OCI-LY7 (cell line): ENCODE data around the gene FREM3. TPM values are rescaled to one million over a fixed set of nuclear protein-coding genes. Genes with fewer than 3 reads are reported as not detected.

Experiments used
- BruUV-seq: library from RNA; stranded (reverse); fragments of 400-500 nt; replicated peaks from 2 replicates; lab custom pipeline; 2021; lab: Mats Ljungman, UMichigan
- CTCF ChIA-PET: fragments of 300-600 bp; sonication (Branson Sonifier 250); formaldehyde crosslinking; loops from one replicate; lab custom pipeline; 2022; ENCODE audit warnings: antibody characterized with exemption; ENCODE audit not compliant: unreplicated experiment; lab: Charles Lee
- POLR2A ChIA-PET: fragments of 300-600 bp; sonication (Branson Sonifier 250); formaldehyde crosslinking; loops from one replicate; lab custom pipeline; 2022; ENCODE audit warnings: antibody characterized with exemption; lab: Charles Lee
- DNase-seq: peaks from one replicate; pipeline ENCODE4 v3.0.0-alpha.2; 2015; ENCODE audit warnings: low spot score
- H2AFZ ChIP-seq: fragments of 200-600 bp; sonication (generic), shearing (Covaris generic); 2 replicates; pipeline ENCODE4 v1.6.1; 2014; ENCODE audit warnings: mild to moderate bottlenecking, antibody characterized with exemption, low read length, moderate library complexity
- H3K27ac ChIP-seq: fragments of 200-600 bp; sonication (generic); 2 replicates; pipeline ENCODE4 v1.5.1; 2014; ENCODE audit warnings: mixed run types, low read depth, mild to moderate bottlenecking, moderate library complexity, low read length, inconsistent platforms; ENCODE audit not compliant: poor library complexity, severe bottlenecking
- H3K36me3 ChIP-seq: fragments of 200-600 bp; sonication (generic); 2 replicates; pipeline ENCODE4 v1.6.1; 2014; ENCODE audit warnings: mild to moderate bottlenecking, antibody characterized with exemption, low read length, moderate library complexity, mixed read lengths; ENCODE audit not compliant: insufficient read depth
- H3K4me1 ChIP-seq: fragments of 200-600 bp; sonication (generic); 2 replicates; pipeline ENCODE4 v1.5.1; 2014; ENCODE audit warnings: mild to moderate bottlenecking, low read length; ENCODE audit not compliant: insufficient read depth, poor library complexity, severe bottlenecking
- H3K4me2 ChIP-seq: fragments of 200-600 bp; sonication (generic); 2 replicates; pipeline ENCODE4 v1.6.1; 2014; ENCODE audit warnings: mild to moderate bottlenecking, low read length
- H3K4me3 ChIP-seq: fragments of 200-600 bp; sonication (generic); 2 replicates; pipeline ENCODE4 v1.5.1; 2014; ENCODE audit warnings: mild to moderate bottlenecking, low read depth, low read length; ENCODE audit not compliant: poor library complexity, severe bottlenecking
- H3K79me2 ChIP-seq: fragments of 200-600 bp; sonication (generic); 2 replicates; pipeline ENCODE4 v1.6.1; 2016; ENCODE audit warnings: low read depth, mild to moderate bottlenecking, low read length, moderate library complexity, mixed read lengths; ENCODE audit not compliant: insufficient read depth
- H3K9me2 ChIP-seq: fragments of 200-600 bp; sonication (generic); 2 replicates; pipeline ENCODE4 v1.6.1; 2016; ENCODE audit warnings: mild to moderate bottlenecking, low read length, mixed read lengths; ENCODE audit not compliant: insufficient read depth
- H3K9me3 ChIP-seq: fragments of 200-600 bp; sonication (generic); 2 replicates; pipeline ENCODE4 v1.6.1; 2014; ENCODE audit warnings: mild to moderate bottlenecking, mixed run types, low read length, mixed read lengths
- H4K20me1 ChIP-seq: fragments of 200-600 bp; sonication (generic); 2 replicates; pipeline ENCODE4 v1.6.1; 2014; ENCODE audit warnings: mild to moderate bottlenecking, antibody characterized with exemption, low read length, moderate library complexity, mixed read lengths; ENCODE audit not compliant: insufficient read depth
- EZH2phosphoT487 ChIP-seq: fragments of 200-600 bp; sonication (generic); IDR thresholded peaks from 2 replicates; pipeline ENCODE4 v1.6.1; 2018; ENCODE audit warnings: low read depth, borderline replicate concordance, mild to moderate bottlenecking, mixed run types, antibody characterized with exemption, low read length, moderate library complexity, mixed read lengths
- intact Hi-C: fragments of 100-400 bp; cut with micrococcal nuclease; formaldehyde crosslinking; loops from one replicate; pipeline ENCODE4 v1.10.0; 2022; ENCODE audit not compliant: unreplicated experiment
- total RNA-seq, 2 experiments: library from RNA; depleted of rRNA in 1 of 2; stranded (reverse); fragments of >200 nt in 1 of 2; shearing (Covaris generic) in 1 of 2; gene quantifications; 2 replicates each; pipeline ENCODE4 v1.2.3, GENCODE V29; 2014 to 2022
- TF ChIP-seq, protein P1 (sequence below): fragments of 200-600 bp; sonication (generic); conservative IDR thresholded peaks from 2 replicates; pipeline ENCODE4 v1.5.1; 2014; ENCODE audit warnings: mild to moderate bottlenecking, antibody characterized with exemption, low read length, moderate library complexity, mixed read lengths

FREM3 gene
- total RNA-seq, 2 experiments from 2014 or later = not detected

DNA sequence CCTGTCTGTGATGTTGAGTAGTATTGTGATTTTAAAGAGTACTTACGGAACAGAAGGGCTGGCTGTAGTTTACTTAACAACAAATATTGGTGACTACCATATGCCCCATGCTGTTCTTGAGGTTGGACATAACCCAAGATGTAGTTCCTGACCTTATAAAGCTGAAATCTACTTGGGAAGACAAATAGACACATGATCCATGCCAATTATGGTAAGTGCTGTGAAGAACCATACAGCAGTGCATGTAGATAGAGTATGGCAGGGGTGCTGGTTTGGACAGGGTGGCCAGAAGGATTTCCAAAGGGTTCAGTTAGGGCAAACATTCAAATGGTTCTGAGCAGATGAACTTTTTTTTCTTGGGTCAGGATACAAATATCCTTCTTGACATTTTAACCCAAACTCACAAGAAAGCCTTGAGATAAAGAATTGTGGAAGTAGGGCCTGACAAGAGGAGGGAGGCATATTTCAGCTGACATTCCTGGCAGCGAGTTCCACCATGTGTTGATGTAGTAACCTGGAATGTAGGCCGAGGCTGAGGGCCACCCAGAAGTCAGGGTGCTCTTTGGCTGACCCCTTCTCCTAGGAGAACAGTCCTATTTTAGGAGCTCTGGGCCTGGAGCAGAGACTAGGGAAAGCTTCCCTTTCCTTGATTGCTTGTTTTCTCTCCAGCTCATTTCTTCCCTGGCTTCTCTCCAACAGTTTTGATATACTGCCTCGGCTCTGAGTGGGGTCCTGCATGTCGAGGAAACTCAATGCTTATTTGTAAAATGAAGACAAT is 74.2 kb downstream of the FREM3 start:
- Histone ChIP-seq H3K27ac (no peak overlapping the region), H2AFZ (no peak overlapping the region), H3K36me3 (no peaks in the 10 kb centered on the region), H3K9me2 (no peaks in the 10 kb centered on the region), H3K4me2 (no peak overlapping the region), H3K4me1 (no peaks in the 10 kb centered on the region), H3K4me3 (no peak overlapping the region), H3K79me2 (no peaks in the 10 kb centered on the region), H4K20me1 (no peaks in the 10 kb centered on the region), H3K9me3 (no peaks in the 10 kb centered on the region)
- no peak for TF ChIP-seq EZH2phosphoT487
- TF ChIP-seq, protein P1, sequence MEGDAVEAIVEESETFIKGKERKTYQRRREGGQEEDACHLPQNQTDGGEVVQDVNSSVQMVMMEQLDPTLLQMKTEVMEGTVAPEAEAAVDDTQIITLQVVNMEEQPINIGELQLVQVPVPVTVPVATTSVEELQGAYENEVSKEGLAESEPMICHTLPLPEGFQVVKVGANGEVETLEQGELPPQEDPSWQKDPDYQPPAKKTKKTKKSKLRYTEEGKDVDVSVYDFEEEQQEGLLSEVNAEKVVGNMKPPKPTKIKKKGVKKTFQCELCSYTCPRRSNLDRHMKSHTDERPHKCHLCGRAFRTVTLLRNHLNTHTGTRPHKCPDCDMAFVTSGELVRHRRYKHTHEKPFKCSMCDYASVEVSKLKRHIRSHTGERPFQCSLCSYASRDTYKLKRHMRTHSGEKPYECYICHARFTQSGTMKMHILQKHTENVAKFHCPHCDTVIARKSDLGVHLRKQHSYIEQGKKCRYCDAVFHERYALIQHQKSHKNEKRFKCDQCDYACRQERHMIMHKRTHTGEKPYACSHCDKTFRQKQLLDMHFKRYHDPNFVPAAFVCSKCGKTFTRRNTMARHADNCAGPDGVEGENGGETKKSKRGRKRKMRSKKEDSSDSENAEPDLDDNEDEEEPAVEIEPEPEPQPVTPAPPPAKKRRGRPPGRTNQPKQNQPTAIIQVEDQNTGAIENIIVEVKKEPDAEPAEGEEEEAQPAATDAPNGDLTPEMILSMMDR = no peak
- intact Hi-C loops = no loop called here
- ChIA-PET POLR2A (no interaction called here), CTCF (no interaction called here)
- no TSS peak for BruUV-seq
- DNase-seq = no peak

DNA sequence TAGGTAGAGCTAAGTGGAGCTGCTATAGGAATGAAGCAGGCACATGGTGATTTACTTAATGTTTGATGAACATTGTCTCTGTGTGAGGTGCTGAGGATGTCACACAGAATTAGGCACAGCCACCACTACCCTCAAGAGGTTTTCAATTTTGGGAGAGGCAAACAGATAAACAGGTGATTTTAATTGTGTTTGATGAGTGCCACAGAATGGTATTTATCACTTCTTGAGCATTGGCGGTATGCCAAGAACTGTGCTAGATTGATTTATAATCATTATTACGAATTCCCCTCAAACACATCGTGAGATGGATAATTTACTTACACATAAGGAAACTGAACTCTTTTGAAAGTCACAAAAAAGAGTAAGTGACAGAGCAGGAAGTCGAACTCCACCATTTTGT is 74.8 kb downstream of the FREM3 start:
- TF ChIP-seq, protein P1 = no peak
- no peak for TF ChIP-seq EZH2phosphoT487
- Histone ChIP-seq H3K9me2 (no peaks in the 10 kb centered on the region), H3K27ac (no peak overlapping the region), H2AFZ (no peak overlapping the region), H3K4me1 (no peaks in the 10 kb centered on the region), H3K4me3 (no peak overlapping the region), H3K4me2 (no peak overlapping the region), H3K79me2 (no peaks in the 10 kb centered on the region), H3K9me3 (no peaks in the 10 kb centered on the region), H3K36me3 (no peaks in the 10 kb centered on the region), H4K20me1 (no peaks in the 10 kb centered on the region)
- intact Hi-C loops = no loop called here
- no peak for DNase-seq
- ChIA-PET CTCF (no interaction called here), POLR2A (interaction anchor here (0.6 to 1.0 kb wide), 2 partner anchors 10 to 19 kb away, joined by 3 read pairs; no protein-coding TSS in a partner anchor)
- no TSS peak for BruUV-seq

GRCh38 chr4:143623896-143624295 is 76.6 kb downstream of the FREM3 start:
- Histone ChIP-seq H4K20me1 (no peaks in the 10 kb centered on the region), H3K4me3 (no peak overlapping the region), H3K4me1 (no peaks in the 10 kb centered on the region), H3K79me2 (no peaks in the 10 kb centered on the region), H3K4me2 (no peak overlapping the region), H3K36me3 (no peaks in the 10 kb centered on the region), H3K9me3 (no peaks in the 10 kb centered on the region), H2AFZ (no peak overlapping the region), H3K27ac (no peak overlapping the region), H3K9me2 (no peaks in the 10 kb centered on the region)
- no TSS peak for BruUV-seq
- no peak for DNase-seq
- intact Hi-C loops = no loop called here
- CTCF ChIA-PET = no interaction called here
- POLR2A ChIA-PET = no interaction called here
- TF ChIP-seq, protein P1 = no peak
- no peak for TF ChIP-seq EZH2phosphoT487
